Loucy (cell line): Measurements from ENCODE around the gene UBN1.

ENCODE experiments used
- EZH2phosphoT487 ChIP-seq: fragments of 200-600 bp; IDR thresholded peaks from 2 replicates; pipeline ENCODE4 v1.6.1; 2018; ENCODE audit warnings: antibody characterized with exemption, mild to moderate bottlenecking, moderate library complexity, borderline replicate concordance
- TF ChIP-seq, protein P1 (sequence below): fragments of 200-600 bp; sonication (generic); conservative IDR thresholded peaks from 2 replicates; pipeline ENCODE4 v1.5.1; 2014; ENCODE audit warnings: mild to moderate bottlenecking, antibody characterized with exemption, low read length

DNA sequence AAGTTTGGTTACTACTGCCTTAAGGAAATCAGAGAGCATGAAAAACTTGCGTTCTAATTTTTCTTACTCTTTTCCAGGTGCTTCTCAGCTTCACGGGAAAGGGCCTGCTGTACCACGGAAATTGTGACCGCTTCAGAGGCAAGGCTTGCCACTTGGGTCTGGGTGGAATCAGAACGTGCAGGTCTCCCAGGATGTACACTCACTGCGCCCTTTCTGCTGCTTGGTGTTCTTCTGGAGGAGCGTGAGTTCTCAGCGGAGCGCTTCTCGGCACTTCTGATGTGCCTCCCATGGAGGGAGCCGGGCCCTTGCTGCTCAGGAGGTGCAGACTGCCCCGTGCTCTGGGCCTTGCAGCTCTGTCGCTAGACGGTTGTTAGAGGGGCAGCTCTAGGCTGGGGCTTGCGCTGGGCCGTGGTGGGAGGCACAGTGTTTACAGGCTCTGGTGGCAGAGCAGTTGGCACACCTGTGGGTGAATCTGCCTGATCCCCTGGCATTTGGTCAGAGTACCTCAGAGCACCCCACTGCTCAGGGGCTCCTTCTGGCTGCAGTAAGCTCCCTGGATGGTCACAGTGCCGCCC lies 32.8 kb downstream of the UBN1 start:
- TF ChIP-seq, protein P1, sequence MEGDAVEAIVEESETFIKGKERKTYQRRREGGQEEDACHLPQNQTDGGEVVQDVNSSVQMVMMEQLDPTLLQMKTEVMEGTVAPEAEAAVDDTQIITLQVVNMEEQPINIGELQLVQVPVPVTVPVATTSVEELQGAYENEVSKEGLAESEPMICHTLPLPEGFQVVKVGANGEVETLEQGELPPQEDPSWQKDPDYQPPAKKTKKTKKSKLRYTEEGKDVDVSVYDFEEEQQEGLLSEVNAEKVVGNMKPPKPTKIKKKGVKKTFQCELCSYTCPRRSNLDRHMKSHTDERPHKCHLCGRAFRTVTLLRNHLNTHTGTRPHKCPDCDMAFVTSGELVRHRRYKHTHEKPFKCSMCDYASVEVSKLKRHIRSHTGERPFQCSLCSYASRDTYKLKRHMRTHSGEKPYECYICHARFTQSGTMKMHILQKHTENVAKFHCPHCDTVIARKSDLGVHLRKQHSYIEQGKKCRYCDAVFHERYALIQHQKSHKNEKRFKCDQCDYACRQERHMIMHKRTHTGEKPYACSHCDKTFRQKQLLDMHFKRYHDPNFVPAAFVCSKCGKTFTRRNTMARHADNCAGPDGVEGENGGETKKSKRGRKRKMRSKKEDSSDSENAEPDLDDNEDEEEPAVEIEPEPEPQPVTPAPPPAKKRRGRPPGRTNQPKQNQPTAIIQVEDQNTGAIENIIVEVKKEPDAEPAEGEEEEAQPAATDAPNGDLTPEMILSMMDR = no peak
- TF ChIP-seq EZH2phosphoT487 = no peak
